Esophagus (tissue), 2 donors: ENCODE measurements around the gene MEDAG. TPM values are rescaled to one million over a fixed set of nuclear protein-coding genes. Genes with fewer than 3 reads are reported as not detected.

Experiments
- H3K27ac ChIP-seq, 2 donors: one replicate each; pipeline ENCODE4 v1.5.1; 2013; ENCODE audit warnings: low read depth in 2 of 2, mild to moderate bottlenecking in 2 of 2, inconsistent platforms in 1 of 2, low read length in 1 of 2, moderate library complexity in 1 of 2
- H3K27me3 ChIP-seq, 2 donors: one replicate each; pipeline ENCODE4 v1.6.1; 2013; ENCODE audit warnings: low read length in 2 of 2, control low read depth in 1 of 2, mild to moderate bottlenecking in 1 of 2; ENCODE audit not compliant: insufficient read depth in 2 of 2, control insufficient read depth in 1 of 2
- H3K36me3 ChIP-seq, 2 donors: one replicate each; pipeline ENCODE4 v1.6.1; 2013; ENCODE audit warnings: low read length in 1 of 2; ENCODE audit not compliant: control insufficient read depth in 2 of 2, insufficient read depth in 2 of 2
- H3K4me1 ChIP-seq, 2 donors: one replicate each; pipeline ENCODE4 v1.6.1; 2013; ENCODE audit warnings: low read length in 1 of 2; ENCODE audit not compliant: control insufficient read depth in 2 of 2, insufficient read depth in 2 of 2
- H3K4me3 ChIP-seq, 2 donors: one replicate each; pipeline ENCODE4 v1.5.1; 2013; ENCODE audit warnings: low read length in 2 of 2, mild to moderate bottlenecking in 2 of 2, low read depth in 1 of 2, moderate library complexity in 1 of 2
- H3K9me3 ChIP-seq, 2 donors: one replicate each; pipeline ENCODE4 v1.6.1; 2013; ENCODE audit warnings: mild to moderate bottlenecking in 2 of 2, low read depth in 1 of 2, low read length in 1 of 2, moderate library complexity in 1 of 2; ENCODE audit not compliant: control insufficient read depth in 2 of 2, insufficient read depth in 1 of 2
- WGBS, 2 donors: extraction: QIAGEN DNeasy Blood & Tissue Kit; methylation state at CpG; one replicate each; pipeline ENCODE4 v1.1.7; 2013; 5-methylcytosine and 5-hydroxymethylcytosine counted together
- polyA plus RNA-seq, 2 donors: library from polyadenylated mRNA; stranded (reverse); fragments of 200-250 nt; gene quantifications; one replicate each; pipeline ENCODE4 v1.2.3, GENCODE V29; 2013
- donor health status: healthy with polysubstance abuse.
- donor health status: Bipolar disorder and iron deficiency.

MEDAG gene
- polyA plus RNA-seq, 2 donors, result 1.5 to 1.7 TPM

GRCh38 chr13:30932481-30933353, 26.6 kb downstream of the MEDAG start, which contains the start of gene TEX26:
Gene TEX26 (plus strand): TSS chr13:30932656. CDS start chr13:30932716, 60 bp downstream.
- 41 to 42% methylated on average over 32 of the region's 32 CpGs for WGBS, 2 donors

GRCh38 chr13:30933354-30933670, 27.2 kb downstream of the MEDAG start:
- Histone ChIP-seq H3K27ac (no peak overlapping the region), H3K4me1 (peaks cover 3 to 4% of the 10 kb centered on the region in 2 donors), H3K27me3 (no peaks in the 10 kb centered on the region), H3K9me3 (no peaks in the 10 kb centered on the region), H3K36me3 (no peaks in the 10 kb centered on the region), H3K4me3 (no peak overlapping the region)
- WGBS, 2 donors, result 76 to 88% methylated on average over 3 of the region's 3 CpGs

More at GRCh38 chr13:30932481-30933353, 26.6 kb downstream of the MEDAG start, which contains the start of gene TEX26:
- no peaks in the 10 kb centered on the region for H3K36me3 ChIP-seq
- H3K27ac ChIP-seq, result no peak within 1 kb of the TSS
- peaks cover 3 to 4% of the 10 kb centered on the region in 2 donors for H3K4me1 ChIP-seq
- no peaks in the 10 kb centered on the region for H3K9me3 ChIP-seq
- no peak within 1 kb of the TSS for H3K4me3 ChIP-seq
- no peaks in the 10 kb centered on the region for H3K27me3 ChIP-seq

- Histone ChIP-seq H3K27ac (no peak overlapping the region), H3K36me3 (no peaks in the 10 kb centered on the region), H3K27me3 (no peaks in the 10 kb centered on the region), H3K9me3 (no peaks in the 10 kb centered on the region), H3K4me1 (peaks cover 0 to 3% of the 10 kb centered on the region in 2 donors), H3K4me3 (no peak overlapping the region)
- 78 to 83% methylated on average over 6 of the region's 6 CpGs for WGBS, 2 donors
Measured at GRCh38 chr13:30934381-30934780, 28.3 kb downstream of the MEDAG start.

- WGBS, 2 donors, result 93 to 94% methylated on average over 3 of the region's 3 CpGs
- H3K36me3 ChIP-seq, result no peaks in the 10 kb centered on the region
- peaks cover 0 to 3% of the 10 kb centered on the region in 2 donors for H3K4me1 ChIP-seq
- no peaks in the 10 kb centered on the region for H3K9me3 ChIP-seq
- no peak overlapping the region for H3K4me3 ChIP-seq
- H3K27ac ChIP-seq, result no peak overlapping the region
- H3K27me3 ChIP-seq, result no peaks in the 10 kb centered on the region
Measured at GRCh38 chr13:30934803-30935202, 28.7 kb downstream of the MEDAG start.

- no peaks in the 10 kb centered on the region for H3K27me3 ChIP-seq
- no peaks in the 10 kb centered on the region for H3K9me3 ChIP-seq
- H3K27ac ChIP-seq, result peak overlapping the region in 1 of 2 donors; percentile 76
- no peaks in the 10 kb centered on the region for H3K36me3 ChIP-seq
- no peak overlapping the region for H3K4me3 ChIP-seq
- peaks cover 0 to 3% of the 10 kb centered on the region in 2 donors for H3K4me1 ChIP-seq
- WGBS, 2 donors, result 47 to 53% methylated on average over 4 of the region's 4 CpGs
Measured at GRCh38 chr13:30936971-30937370, 30.9 kb downstream of the MEDAG start.

GRCh38 chr13:30943881-30944280, 37.8 kb downstream of the MEDAG start:
- no peaks in the 10 kb centered on the region for H3K9me3 ChIP-seq
- H3K4me3 ChIP-seq, result no peak overlapping the region
- H3K36me3 ChIP-seq, result no peaks in the 10 kb centered on the region
- no peaks in the 10 kb centered on the region for H3K27me3 ChIP-seq
- no peak overlapping the region for H3K27ac ChIP-seq
- 70 to 72% methylated on average over 3 of the region's 3 CpGs for WGBS, 2 donors
- no peaks in the 10 kb centered on the region for H3K4me1 ChIP-seq

GRCh38 chr13:30957258-30957943, 51.3 kb downstream of the MEDAG start:
- 65 to 67% methylated on average over 5 of the region's 5 CpGs for WGBS, 2 donors
- Histone ChIP-seq H3K4me1 (no peaks in the 10 kb centered on the region), H3K27me3 (no peaks in the 10 kb centered on the region), H3K36me3 (no peaks in the 10 kb centered on the region), H3K9me3 (no peaks in the 10 kb centered on the region), H3K27ac (no peak overlapping the region), H3K4me3 (no peak overlapping the region)

GRCh38 chr13:30959678-30960077, 53.6 kb downstream of the MEDAG start:
- Histone ChIP-seq H3K27ac (no peak overlapping the region), H3K9me3 (no peaks in the 10 kb centered on the region), H3K36me3 (no peaks in the 10 kb centered on the region), H3K4me3 (no peak overlapping the region), H3K4me1 (no peaks in the 10 kb centered on the region), H3K27me3 (no peaks in the 10 kb centered on the region)
- 64 to 80% methylated on average over 1 of the region's 1 CpG for WGBS, 2 donors

- Histone ChIP-seq H3K36me3 (no peaks in the 10 kb centered on the region), H3K4me3 (no peak overlapping the region), H3K9me3 (no peaks in the 10 kb centered on the region), H3K4me1 (no peaks in the 10 kb centered on the region), H3K27me3 (no peaks in the 10 kb centered on the region), H3K27ac (no peak overlapping the region)
- 27 to 31% methylated on average over 5 of the region's 5 CpGs for WGBS, 2 donors
Measured at GRCh38 chr13:30963791-30964190, 57.7 kb downstream of the MEDAG start.
